Astrocyte of the cerebellum (primary cell): ENCODE measurements around the gene BTG4.
A peak's percentile ranks its signal among the peaks of the same experiment; 100 is the strongest.

Source experiments
- DNase-seq: peaks from one replicate; pipeline ENCODE4 v3.0.0-alpha.2; 2011; ENCODE audit warnings: low read depth
- H3K4me3 ChIP-seq: 2 replicates; pipeline ENCODE4 v1.5.1; 2011; ENCODE audit warnings: mild to moderate bottlenecking, low read depth, low read length, moderate library complexity
- in situ Hi-C: cut with HindIII; loops from 2 replicates; pipeline ENCODE4 v1.10.0; 2017; ENCODE audit warnings: low sequenced_read_pairs
- TF ChIP-seq, protein P1 (sequence below): IDR thresholded peaks from 2 replicates; pipeline ENCODE4 v1.5.1; 2012; ENCODE audit warnings: low read length, low read depth, moderate library complexity, mild to moderate bottlenecking; ENCODE audit errors: missing control alignments

The BTG4 gene

GRCh38 chr11:111521135-111521534 lies 8.9 kb upstream of the BTG4 start:
- DNase-seq, result no peak
- in situ Hi-C loops, result no loop called here
- H3K4me3 ChIP-seq, result no peak overlapping the region
- TF ChIP-seq, protein P1, sequence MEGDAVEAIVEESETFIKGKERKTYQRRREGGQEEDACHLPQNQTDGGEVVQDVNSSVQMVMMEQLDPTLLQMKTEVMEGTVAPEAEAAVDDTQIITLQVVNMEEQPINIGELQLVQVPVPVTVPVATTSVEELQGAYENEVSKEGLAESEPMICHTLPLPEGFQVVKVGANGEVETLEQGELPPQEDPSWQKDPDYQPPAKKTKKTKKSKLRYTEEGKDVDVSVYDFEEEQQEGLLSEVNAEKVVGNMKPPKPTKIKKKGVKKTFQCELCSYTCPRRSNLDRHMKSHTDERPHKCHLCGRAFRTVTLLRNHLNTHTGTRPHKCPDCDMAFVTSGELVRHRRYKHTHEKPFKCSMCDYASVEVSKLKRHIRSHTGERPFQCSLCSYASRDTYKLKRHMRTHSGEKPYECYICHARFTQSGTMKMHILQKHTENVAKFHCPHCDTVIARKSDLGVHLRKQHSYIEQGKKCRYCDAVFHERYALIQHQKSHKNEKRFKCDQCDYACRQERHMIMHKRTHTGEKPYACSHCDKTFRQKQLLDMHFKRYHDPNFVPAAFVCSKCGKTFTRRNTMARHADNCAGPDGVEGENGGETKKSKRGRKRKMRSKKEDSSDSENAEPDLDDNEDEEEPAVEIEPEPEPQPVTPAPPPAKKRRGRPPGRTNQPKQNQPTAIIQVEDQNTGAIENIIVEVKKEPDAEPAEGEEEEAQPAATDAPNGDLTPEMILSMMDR, result no peak

DNA sequence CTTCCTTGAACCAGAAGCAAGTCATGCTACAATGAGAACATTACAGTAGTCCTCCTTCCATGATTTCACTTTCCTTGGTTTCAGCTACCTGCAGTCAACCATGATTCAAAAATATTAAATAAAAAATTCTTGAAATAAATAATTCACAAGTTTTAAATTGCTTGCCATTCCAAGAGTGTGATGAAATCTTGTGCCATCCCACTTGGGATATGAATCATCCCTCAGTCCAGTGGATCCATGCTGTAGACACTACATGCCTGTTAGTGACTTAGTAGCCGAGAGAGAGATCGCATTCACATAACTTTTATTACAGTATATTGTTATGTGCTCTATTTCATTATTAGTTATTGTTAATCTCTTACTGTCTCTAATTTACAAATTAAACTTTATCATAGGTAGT lies 8.4 kb upstream of the BTG4 start:
- no peak for DNase-seq
- H3K4me3 ChIP-seq, result no peak overlapping the region
- in situ Hi-C loops, result no loop called here
- TF ChIP-seq, protein P1, result no peak

GRCh38 chr11:111518668-111519067 lies 6.5 kb upstream of the BTG4 start:
- no peak overlapping the region for H3K4me3 ChIP-seq
- in situ Hi-C loops, result no loop called here
- DNase-seq, result no peak
- TF ChIP-seq, protein P1, result no peak

- TF ChIP-seq, protein P1, result no peak
- no peak for DNase-seq
- in situ Hi-C loops, result no loop called here
- no peak overlapping the region for H3K4me3 ChIP-seq
These were observed 3.4 kb upstream of the BTG4 start for GRCh38 chr11:111515591-111515990.

GRCh38 chr11:111514216-111515031 lies 2.2 kb upstream of the BTG4 start, which contains the start of gene HOATZ:
HOATZ (plus strand) TSS chr11:111514778; CDS start chr11:111514785, 7 bp downstream.
- peak within 1 kb of the TSS; percentile 34 for H3K4me3 ChIP-seq
- no peak for DNase-seq
- TF ChIP-seq, protein P1, result peak; percentile 44
- in situ Hi-C loops, result no loop called here

- H3K4me3 ChIP-seq, result no peak overlapping the region
- DNase-seq, result no peak
- TF ChIP-seq, protein P1, result no peak
- in situ Hi-C loops, result no loop called here
These were observed 1.0 kb upstream of the BTG4 start for GRCh38 chr11:111513240-111513605.
